DMS153 (cell line): Measurements from ENCODE around the gene MAML3.
A peak's percentile ranks its signal among the peaks of the same experiment; 100 is the strongest.

Experiments
- DNase-seq: peaks from one replicate; lab custom pipeline; 2025; lab: John Stamatoyannopoulos, UW

The MAML3 gene

GRCh38 chr4:139841464-139842195 is 312.4 kb downstream of the MAML3 start:
- DNase-seq = peak; percentile 99

DNA sequence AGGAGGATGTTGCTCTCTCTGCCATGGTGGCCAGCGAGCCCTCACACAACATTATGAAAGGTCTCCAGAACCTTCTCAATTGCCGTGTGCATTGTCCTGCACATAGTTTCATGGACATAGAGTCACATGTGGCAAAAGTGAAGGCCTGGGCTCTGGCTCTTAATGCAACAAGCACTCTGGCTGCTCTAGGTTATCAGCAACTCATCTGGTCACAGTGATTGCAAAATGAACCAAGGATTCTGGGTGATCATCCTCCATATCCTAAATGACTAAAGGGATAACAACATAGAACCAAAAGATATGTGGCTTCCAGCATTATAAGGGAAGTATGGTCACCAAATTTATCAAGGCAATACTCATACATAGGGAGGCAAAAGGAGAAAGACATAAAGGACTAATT is 313.2 kb downstream of the MAML3 start:
- DNase-seq = no peak

DNA sequence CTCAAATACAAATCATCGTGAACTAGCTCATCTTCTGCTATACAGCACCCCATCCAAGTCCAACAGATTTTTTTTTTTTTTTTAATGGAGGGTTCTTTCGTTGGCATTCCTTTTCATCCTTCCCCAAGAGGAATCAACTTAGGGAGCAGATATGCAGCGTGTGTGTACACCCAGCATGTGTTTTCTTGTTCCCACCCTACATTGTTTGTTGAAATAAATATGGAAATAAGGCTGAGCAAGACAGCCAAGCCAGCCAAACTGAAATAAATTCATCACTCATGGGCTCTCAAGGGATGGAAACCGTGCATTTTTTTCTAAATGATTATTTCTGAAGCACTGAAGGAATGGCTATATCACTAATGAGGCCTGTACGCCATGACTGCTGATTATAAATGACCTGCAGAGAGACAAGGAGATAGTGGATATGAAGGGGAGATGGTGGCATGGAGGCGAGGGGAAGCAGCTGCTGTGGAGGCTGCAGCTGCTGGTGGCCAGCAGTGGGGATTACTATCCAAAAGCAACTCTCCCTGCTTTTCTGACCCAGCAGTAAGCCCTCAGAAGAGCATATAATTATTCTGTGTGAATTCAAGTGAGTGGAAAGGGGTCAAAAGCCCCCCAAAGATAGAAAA is 314.5 kb downstream of the MAML3 start:
- DNase-seq = no peak

DNA sequence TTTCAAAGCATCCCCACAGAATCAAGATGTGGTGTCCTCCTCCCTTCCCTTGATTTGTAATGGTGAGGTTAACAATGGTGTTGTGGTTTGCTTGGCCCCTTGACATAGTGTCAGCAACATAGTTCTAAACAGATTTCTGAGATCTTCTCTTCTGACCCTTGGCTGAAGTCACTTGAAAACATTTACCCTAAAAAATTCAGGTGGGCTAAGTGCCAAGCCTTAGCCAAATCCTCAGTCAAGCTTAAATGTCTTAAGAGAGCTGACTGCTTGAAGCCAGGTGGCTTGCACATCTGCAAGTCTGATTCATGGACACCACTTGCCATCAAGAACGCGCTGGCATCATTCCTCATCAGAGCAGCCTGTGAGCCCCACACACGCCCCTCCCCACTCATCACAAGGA is 315.2 kb downstream of the MAML3 start:
- no peak for DNase-seq

GRCh38 chr4:139834981-139835391 is 319.0 kb downstream of the MAML3 start:
- DNase-seq = no peak

DNA sequence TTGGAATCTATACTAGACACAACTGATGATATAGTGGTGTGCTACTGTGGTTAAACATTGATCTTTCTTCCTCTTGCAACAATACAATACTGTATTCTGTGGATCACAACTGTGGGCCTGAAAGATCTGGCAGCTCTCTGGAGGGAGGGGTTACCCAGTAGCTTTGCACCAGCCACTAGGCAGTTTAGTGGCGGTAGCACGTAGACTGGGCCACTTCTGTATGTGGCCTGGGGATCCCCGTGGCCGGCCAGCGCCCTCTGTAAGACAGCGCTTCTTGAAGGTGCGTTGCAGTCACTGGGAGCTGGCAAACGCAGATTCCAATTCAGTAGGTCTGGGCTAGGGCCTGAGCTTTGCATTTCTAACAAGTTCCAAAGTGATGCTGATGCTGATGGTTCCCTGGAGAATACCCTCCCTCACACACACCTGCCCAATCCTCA is 319.7 kb downstream of the MAML3 start:
- no peak for DNase-seq

- DNase-seq = peak; percentile 70
Measured at GRCh38 chr4:139833151-139833910, 320.7 kb downstream of the MAML3 start.

DNA sequence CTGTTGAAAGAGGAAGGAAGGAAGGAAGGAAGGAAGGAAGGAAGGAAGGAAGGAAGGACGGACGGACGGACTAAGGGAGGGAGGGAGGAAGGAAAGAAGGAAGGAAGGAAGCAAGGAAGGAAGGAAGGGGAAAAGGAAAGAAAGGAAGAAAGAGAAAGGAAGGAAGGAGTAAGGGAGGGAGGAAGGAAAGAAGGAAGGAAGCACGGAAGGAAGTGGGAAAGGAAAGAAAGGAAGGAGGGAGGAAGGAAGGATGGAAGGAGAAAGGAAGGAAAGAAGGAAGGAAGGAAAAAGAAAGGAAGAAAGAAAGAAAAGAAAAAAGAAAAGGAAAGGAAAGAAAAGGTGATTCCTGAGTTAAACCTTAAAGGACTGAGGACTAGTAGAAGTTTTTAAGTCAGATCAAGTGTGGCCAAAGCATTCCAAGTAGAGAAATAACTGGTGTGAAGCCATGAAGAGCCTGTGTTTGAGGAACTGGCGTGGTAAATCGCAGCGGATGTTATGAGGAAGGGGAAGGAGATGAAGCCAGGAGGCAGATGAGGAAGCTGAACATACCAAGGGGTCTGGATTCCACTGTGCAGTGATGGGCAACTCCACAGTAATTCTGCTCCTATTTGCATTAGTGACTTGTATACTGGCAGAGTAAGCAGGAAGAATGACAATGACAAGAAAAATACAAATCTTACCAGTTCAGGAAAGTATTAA is 324.9 kb downstream of the MAML3 start:
- DNase-seq = no peak

- peak; percentile 74 for DNase-seq
Measured at GRCh38 chr4:139826426-139826825, 327.6 kb downstream of the MAML3 start.

DNA sequence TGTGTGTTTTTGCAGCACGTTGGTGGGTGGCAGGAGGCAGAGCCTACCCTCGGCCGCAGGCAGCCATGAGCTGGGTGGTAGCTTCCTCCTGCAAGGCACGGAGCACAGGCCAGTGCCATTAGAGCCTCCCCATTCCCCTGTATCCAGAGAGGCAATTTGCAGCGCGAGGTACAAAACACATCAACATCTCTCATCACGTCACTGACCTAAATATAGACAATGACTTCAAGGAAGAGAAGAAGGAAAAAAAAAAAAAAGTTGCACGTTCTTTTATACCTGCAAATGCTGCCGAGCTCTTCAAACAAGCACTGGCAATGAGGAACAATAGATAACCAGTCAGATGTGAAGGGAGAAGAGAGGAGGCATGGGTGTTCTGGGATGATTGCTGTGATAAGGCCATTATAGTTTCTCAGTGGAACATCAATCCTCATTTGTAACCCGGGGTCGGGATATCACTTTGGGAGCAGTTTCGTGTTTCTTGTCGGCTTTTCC is 328.4 kb downstream of the MAML3 start:
- peak; percentile 94 for DNase-seq

GRCh38 chr4:139824882-139825522 is 329.0 kb downstream of the MAML3 start:
- DNase-seq = no peak

DNA sequence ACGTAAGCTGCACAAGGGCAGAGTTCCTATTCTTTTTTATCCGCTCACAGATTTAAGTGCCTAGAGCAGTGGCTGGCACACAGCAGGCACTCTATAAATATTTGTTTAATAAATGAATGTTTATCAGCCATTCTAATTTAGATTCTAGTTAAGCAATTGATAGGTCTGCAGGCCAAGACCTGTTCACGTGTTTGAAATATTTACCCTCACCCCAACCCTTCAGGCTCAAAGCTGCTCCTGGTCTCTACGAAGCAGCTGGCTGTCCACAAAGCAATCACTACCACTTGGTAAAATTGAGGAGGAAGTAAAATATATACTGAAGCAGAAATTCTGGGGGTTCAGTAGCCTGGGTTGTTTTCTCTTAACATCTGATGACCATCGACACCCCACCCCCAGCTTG is 330.2 kb downstream of the MAML3 start:
- DNase-seq = no peak

GRCh38 chr4:139823345-139823744 is 330.6 kb downstream of the MAML3 start:
- DNase-seq = no peak

DNA sequence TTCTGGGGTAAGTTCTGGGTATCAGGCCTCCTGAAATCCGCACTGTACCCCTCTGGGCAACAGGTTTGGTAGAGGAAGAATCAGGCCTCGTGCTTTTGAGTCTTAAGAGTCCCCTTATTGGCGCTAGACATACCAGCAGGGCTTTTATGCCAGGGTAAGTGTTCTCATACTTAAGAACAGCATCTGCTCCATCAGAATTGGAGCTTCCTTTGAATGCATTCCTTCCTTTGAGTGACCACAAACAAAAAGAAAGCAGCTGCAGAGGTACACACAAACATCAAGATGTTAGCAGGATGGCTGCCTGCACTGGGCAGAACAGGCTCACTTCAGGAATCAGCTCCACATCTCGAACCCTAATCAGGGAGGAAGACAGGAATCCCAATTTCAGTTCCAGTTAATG is 331.6 kb downstream of the MAML3 start:
- no peak for DNase-seq

DNA sequence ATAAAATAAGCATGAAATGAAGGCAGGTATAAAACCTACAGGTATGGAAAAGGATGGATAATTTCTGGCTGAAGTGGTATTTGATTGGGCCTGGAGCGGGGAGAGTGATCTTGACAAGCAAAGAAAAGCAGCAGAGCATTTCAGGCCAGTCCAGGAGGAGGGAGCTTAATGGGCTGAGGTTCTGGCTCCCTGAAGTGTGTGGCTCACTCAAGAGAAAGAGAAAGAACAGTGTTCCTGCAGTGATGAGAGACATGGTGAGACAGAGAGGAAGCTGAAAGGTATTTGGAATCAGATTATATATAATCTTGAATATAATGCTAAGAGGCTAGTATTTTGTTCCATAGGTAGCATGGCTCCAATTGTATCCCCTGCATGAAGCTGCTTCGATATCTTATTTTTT is 334.9 kb downstream of the MAML3 start:
- DNase-seq = no peak

DNA sequence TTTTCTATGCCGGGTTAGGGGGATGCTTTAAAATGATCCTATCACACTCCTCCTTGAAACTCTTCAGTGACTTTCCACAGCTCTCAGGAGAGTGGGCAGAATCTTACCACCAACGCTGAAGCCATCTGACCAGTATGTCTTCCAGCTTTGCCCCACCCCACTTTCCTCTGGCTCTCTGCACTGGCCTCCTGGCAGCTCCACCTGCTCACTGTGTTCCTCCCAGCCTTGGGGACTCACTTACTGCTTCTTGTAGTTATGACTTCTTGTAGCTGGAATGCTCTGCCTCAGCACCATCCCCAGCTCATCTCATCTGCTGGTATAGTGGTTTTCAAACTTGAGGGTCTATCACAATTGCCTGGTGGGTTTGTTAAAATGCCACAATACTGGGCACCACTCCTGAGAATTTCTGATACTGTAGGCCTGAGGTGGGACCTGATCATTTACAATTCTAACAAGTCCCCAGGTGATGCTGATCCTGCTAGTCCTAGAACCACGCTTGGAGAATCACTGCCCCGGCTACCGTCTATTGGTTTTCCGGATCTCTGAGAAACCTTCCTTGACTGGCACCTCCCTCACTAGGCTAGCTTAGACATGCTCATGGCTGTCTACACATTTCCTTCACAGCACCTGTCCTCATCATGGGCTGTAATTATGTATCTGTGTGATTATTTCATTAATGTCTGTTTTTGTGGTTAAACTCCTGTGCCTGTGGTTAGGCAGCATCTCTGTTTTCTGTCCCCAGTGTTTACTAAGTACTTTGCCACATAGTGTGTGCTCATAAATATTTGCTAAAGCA is 336.1 kb downstream of the MAML3 start:
- DNase-seq = peak; percentile 87

DNA sequence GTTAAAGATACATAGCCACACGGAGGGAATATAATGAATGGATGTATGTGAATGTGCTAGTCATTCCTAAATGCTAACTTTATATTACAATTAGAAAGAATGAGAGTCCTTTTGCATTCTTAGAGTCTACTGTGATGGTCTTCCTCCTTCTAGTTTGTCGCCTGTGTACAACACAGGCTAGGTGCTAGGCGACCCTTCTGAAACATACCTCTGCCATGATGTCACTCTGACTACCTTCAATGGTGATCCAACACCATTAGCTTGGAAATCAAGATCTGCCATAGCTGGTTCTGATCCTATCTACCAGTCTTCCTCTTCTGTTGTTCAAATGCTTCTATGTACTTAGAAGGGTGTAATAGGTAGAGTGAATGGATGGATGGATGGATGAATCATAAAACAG is 337.1 kb downstream of the MAML3 start:
- DNase-seq = no peak

GRCh38 chr4:139815778-139816601 is 338.0 kb downstream of the MAML3 start:
- no peak for DNase-seq

- DNase-seq = peak; percentile 83
Measured at GRCh38 chr4:139814323-139815015, 339.5 kb downstream of the MAML3 start.
